ENCODE data around the gene SHROOM3. TPM values are rescaled to one million over a fixed set of nuclear protein-coding genes. Genes with fewer than 3 reads are reported as not detected.
"Not testable (repeated sequence)": the region's sequence is repeated elsewhere in the genome, so short reads cannot be mapped to it uniquely, and the experiment has no call there.

Gene SHROOM3
- total RNA-seq, 2 donors from 2014 or later = not detected

- H3K27ac Mint-ChIP-seq = no peak overlapping the region
- no peak for ATAC-seq
- H3K4me3 Mint-ChIP-seq = no peak overlapping the region
Observed at GRCh38 chr4:76722838-76723237, 287.8 kb downstream of the SHROOM3 start.

GRCh38 chr4:76723373-76723772 lies 288.3 kb downstream of the SHROOM3 start:
- Mint-ChIP-seq H3K27me3 (peaks cover 8 to 48% of the 10 kb centered on the region in 2 donors), H3K27ac (no peak overlapping the region), H3K4me3 (no peak overlapping the region), H3K36me3 (no peaks in the 10 kb centered on the region), H3K9me3 (no peaks in the 10 kb centered on the region), H3K4me1 (ENCODE audit: low read depth in 2 of 2) (no peaks in the 10 kb centered on the region)
- ATAC-seq = no peak
- no peak for DNase-seq (ENCODE audit: low spot score)

More at GRCh38 chr4:76722838-76723237, 287.8 kb downstream of the SHROOM3 start:
- DNase-seq (ENCODE audit: low spot score) = no peak
- H3K27me3 Mint-ChIP-seq = peaks cover 8 to 48% of the 10 kb centered on the region in 2 donors
- H3K36me3 Mint-ChIP-seq = no peaks in the 10 kb centered on the region
- no peaks in the 10 kb centered on the region for H3K9me3 Mint-ChIP-seq
- H3K4me1 Mint-ChIP-seq (ENCODE audit: low read depth in 2 of 2) = no peaks in the 10 kb centered on the region

GRCh38 chr4:76723924-76724323 lies 288.9 kb downstream of the SHROOM3 start:
- peaks cover 8 to 48% of the 10 kb centered on the region in 2 donors for H3K27me3 Mint-ChIP-seq
- no peak overlapping the region for H3K4me3 Mint-ChIP-seq
- H3K27ac Mint-ChIP-seq = no peak overlapping the region
- no peaks in the 10 kb centered on the region for H3K4me1 Mint-ChIP-seq (ENCODE audit: low read depth in 2 of 2)
- DNase-seq (ENCODE audit: low spot score) = no peak
- no peaks in the 10 kb centered on the region for H3K9me3 Mint-ChIP-seq
- no peak for ATAC-seq
- H3K36me3 Mint-ChIP-seq = no peaks in the 10 kb centered on the region

GRCh38 chr4:76725039-76725438 lies 290.0 kb downstream of the SHROOM3 start:
- H3K27me3 Mint-ChIP-seq = peaks cover 8 to 39% of the 10 kb centered on the region in 2 donors
- no peak overlapping the region for H3K27ac Mint-ChIP-seq
- no peak for ATAC-seq

GRCh38 chr4:76726176-76726575 lies 291.1 kb downstream of the SHROOM3 start:
- no peaks in the 10 kb centered on the region for H3K36me3 Mint-ChIP-seq
- no peaks in the 10 kb centered on the region for H3K4me1 Mint-ChIP-seq (ENCODE audit: low read depth in 2 of 2)
- ATAC-seq (no peak), DNase-seq (ENCODE audit: low spot score) (no peak)
- no peak overlapping the region for H3K27ac Mint-ChIP-seq
- no peak overlapping the region for H3K4me3 Mint-ChIP-seq
- peaks cover 8 to 43% of the 10 kb centered on the region in 2 donors for H3K27me3 Mint-ChIP-seq
- no peaks in the 10 kb centered on the region for H3K9me3 Mint-ChIP-seq

More at GRCh38 chr4:76725039-76725438, 290.0 kb downstream of the SHROOM3 start:
- Mint-ChIP-seq H3K4me1 (ENCODE audit: low read depth in 2 of 2) (no peaks in the 10 kb centered on the region), H3K4me3 (no peak overlapping the region), H3K36me3 (no peaks in the 10 kb centered on the region), H3K9me3 (no peaks in the 10 kb centered on the region)
- no peak for DNase-seq (ENCODE audit: low spot score)

GRCh38 chr4:76726631-76727030 lies 291.6 kb downstream of the SHROOM3 start:
- Mint-ChIP-seq H3K27ac (no peak overlapping the region), H3K4me1 (ENCODE audit: low read depth in 2 of 2) (no peaks in the 10 kb centered on the region), H3K4me3 (no peak overlapping the region), H3K36me3 (no peaks in the 10 kb centered on the region), H3K27me3 (peaks cover 8 to 39% of the 10 kb centered on the region in 2 donors), H3K9me3 (no peaks in the 10 kb centered on the region)
- DNase-seq (ENCODE audit: low spot score) = no peak
- ATAC-seq = no peak

GRCh38 chr4:76727934-76728333 lies 292.9 kb downstream of the SHROOM3 start:
- H3K4me3 Mint-ChIP-seq; H3K4me1 Mint-ChIP-seq (ENCODE audit: low read depth in 2 of 2); DNase-seq (ENCODE audit: low spot score); ATAC-seq; H3K27ac Mint-ChIP-seq; H3K9me3 Mint-ChIP-seq; H3K36me3 Mint-ChIP-seq: not testable (repeated sequence)
- peaks cover 8 to 32% of the 10 kb centered on the region in 2 donors for H3K27me3 Mint-ChIP-seq

GRCh38 chr4:76729460-76729859 lies 294.4 kb downstream of the SHROOM3 start:
- no peak for DNase-seq (ENCODE audit: low spot score)
- no peak overlapping the region for H3K27ac Mint-ChIP-seq
- peaks cover 8 to 26% of the 10 kb centered on the region in 2 donors for H3K27me3 Mint-ChIP-seq
- no peaks in the 10 kb centered on the region for H3K4me1 Mint-ChIP-seq (ENCODE audit: low read depth in 2 of 2)
- no peaks in the 10 kb centered on the region for H3K36me3 Mint-ChIP-seq
- ATAC-seq = no peak
- H3K4me3 Mint-ChIP-seq = no peak overlapping the region
- no peaks in the 10 kb centered on the region for H3K9me3 Mint-ChIP-seq

GRCh38 chr4:76729980-76730379 lies 295.0 kb downstream of the SHROOM3 start:
- no peak for ATAC-seq
- no peak overlapping the region for H3K27ac Mint-ChIP-seq

GRCh38 chr4:76732246-76732645 lies 297.2 kb downstream of the SHROOM3 start:
- DNase-seq (ENCODE audit: low spot score) (no peak), ATAC-seq (peak in 1 of 2 donors; percentile 48)
- no peak overlapping the region for H3K27ac Mint-ChIP-seq
- H3K27me3 Mint-ChIP-seq = peaks cover 4 to 22% of the 10 kb centered on the region in 2 donors
- no peaks in the 10 kb centered on the region for H3K4me1 Mint-ChIP-seq (ENCODE audit: low read depth in 2 of 2)
- H3K36me3 Mint-ChIP-seq = no peaks in the 10 kb centered on the region
- no peak overlapping the region for H3K4me3 Mint-ChIP-seq
- H3K9me3 Mint-ChIP-seq = no peaks in the 10 kb centered on the region

More at GRCh38 chr4:76729980-76730379, 295.0 kb downstream of the SHROOM3 start:
- Mint-ChIP-seq H3K27me3 (peaks cover 8 to 26% of the 10 kb centered on the region in 2 donors), H3K36me3 (no peaks in the 10 kb centered on the region), H3K4me3 (no peak overlapping the region), H3K9me3 (no peaks in the 10 kb centered on the region), H3K4me1 (ENCODE audit: low read depth in 2 of 2) (no peaks in the 10 kb centered on the region)
- no peak for DNase-seq (ENCODE audit: low spot score)

GRCh38 chr4:76733068-76733771 lies 298.2 kb downstream of the SHROOM3 start:
- ATAC-seq = no peak
- no peak overlapping the region for H3K27ac Mint-ChIP-seq
- H3K27me3 Mint-ChIP-seq = peaks cover 11 to 32% of the 10 kb centered on the region in 2 donors
- H3K9me3 Mint-ChIP-seq = no peaks in the 10 kb centered on the region
- H3K36me3 Mint-ChIP-seq = no peaks in the 10 kb centered on the region
- no peaks in the 10 kb centered on the region for H3K4me1 Mint-ChIP-seq (ENCODE audit: low read depth in 2 of 2)
- H3K4me3 Mint-ChIP-seq = no peak overlapping the region
- no peak for DNase-seq (ENCODE audit: low spot score)

GRCh38 chr4:76736414-76736813 lies 301.4 kb downstream of the SHROOM3 start:
- H3K4me3 Mint-ChIP-seq = no peak overlapping the region
- ATAC-seq = no peak
- H3K4me1 Mint-ChIP-seq (ENCODE audit: low read depth in 2 of 2) = no peaks in the 10 kb centered on the region
- H3K27me3 Mint-ChIP-seq = peaks cover 16 to 31% of the 10 kb centered on the region in 2 donors
- H3K9me3 Mint-ChIP-seq = no peaks in the 10 kb centered on the region
- no peaks in the 10 kb centered on the region for H3K36me3 Mint-ChIP-seq
- DNase-seq (ENCODE audit: low spot score) = no peak
- H3K27ac Mint-ChIP-seq = no peak overlapping the region

GRCh38 chr4:76737180-76737579 lies 302.2 kb downstream of the SHROOM3 start:
- Mint-ChIP-seq H3K4me1 (ENCODE audit: low read depth in 2 of 2) (no peaks in the 10 kb centered on the region), H3K4me3 (no peak overlapping the region), H3K36me3 (no peaks in the 10 kb centered on the region), H3K27me3 (peaks cover 16 to 31% of the 10 kb centered on the region in 2 donors), H3K9me3 (no peaks in the 10 kb centered on the region), H3K27ac (no peak overlapping the region)
- ATAC-seq = no peak
- DNase-seq (ENCODE audit: low spot score) = no peak

GRCh38 chr4:76737771-76738085 lies 302.7 kb downstream of the SHROOM3 start:
- Mint-ChIP-seq H3K4me1 (ENCODE audit: low read depth in 2 of 2) (no peaks in the 10 kb centered on the region), H3K9me3 (no peaks in the 10 kb centered on the region), H3K36me3 (no peaks in the 10 kb centered on the region), H3K27ac (no peak overlapping the region), H3K27me3 (peaks cover 16 to 31% of the 10 kb centered on the region in 2 donors), H3K4me3 (no peak overlapping the region)
- DNase-seq (ENCODE audit: low spot score) = no peak
- no peak for ATAC-seq
